Smooth muscle cell of trachea (primary cell): Measurements from ENCODE around the gene NAPA. TPM values are rescaled to one million over a fixed set of nuclear protein-coding genes. Genes with fewer than 3 reads are reported as not detected.

ENCODE experiments used
- total RNA-seq: library from RNA; depleted of rRNA; stranded (reverse); fragments of >200 nt; gene quantifications from 2 replicates; pipeline ENCODE4 v1.2.1, GENCODE V29; 2014

Gene NAPA
- total RNA-seq = 89.8 and 98.9 TPM in 2 replicates

GRCh38 chr19:47514869-47515588, at the start of gene NAPA:
Gene NAPA (minus strand): TSS chr19:47515063. CDS start chr19:47514940, 123 bp downstream.

GRCh38 chr19:47483800-47484690, 30.8 kb downstream of the NAPA start, which contains the start of gene KPTN:
Gene KPTN (minus strand): TSS chr19:47484219. CDS start chr19:47484160, 59 bp downstream.

GRCh38 chr19:47471733-47472457, 43.0 kb downstream of the NAPA start, which contains the start of gene SLC8A2:
Gene SLC8A2 (minus strand): TSS chr19:47471893. CDS start chr19:47466403, 5,490 bp downstream.

Other genes with a start within 250 kb of the NAPA start
- gene INAFM1, start 240.2 kb downstream of the NAPA start, total RNA-seq = 2.5 and 4.0 TPM in 2 replicates
- gene C5AR1, start 205.2 kb downstream of the NAPA start, total RNA-seq = 0.17 TPM in 1 of 2 replicates, not detected in the other
- gene C5AR2, start 182.9 kb downstream of the NAPA start, total RNA-seq = not detected in 2 replicates
- gene DHX34, start 165.7 kb downstream of the NAPA start, total RNA-seq = 11.9 and 14.4 TPM in 2 replicates
- gene MEIS3, start 95.5 kb downstream of the NAPA start, total RNA-seq = 27.1 and 61.9 TPM in 2 replicates
- gene SLC8A2, start 43.2 kb downstream of the NAPA start, total RNA-seq = 0.33 TPM in 1 of 2 replicates, not detected in the other
- 5.4 and 8.1 TPM in 2 replicates for gene KPTN, start 30.8 kb downstream of the NAPA start, total RNA-seq
- under 0.01 TPM in 1 of 2 replicates, not detected in the other for gene ZNF541, start 58.1 kb upstream of the NAPA start, total RNA-seq
- gene BICRA, start 94.1 kb upstream of the NAPA start, total RNA-seq = 5.8 and 10.3 TPM in 2 replicates
- 244 and 347 TPM in 2 replicates for gene EHD2, start 198.4 kb upstream of the NAPA start, total RNA-seq
- gene NOP53, start 230.5 kb upstream of the NAPA start, total RNA-seq = 71.7 and 79.7 TPM in 2 replicates